GM19099 (cell line): Measurements from ENCODE around the gene MAPK8.

Experiments
- POLR2A ChIP-seq: IDR thresholded peaks from 3 replicates; pipeline ENCODE4 v1.6.1; 2011; ENCODE audit warnings: low read depth; ENCODE audit not compliant: insufficient read length; ENCODE audit errors: extremely low read depth

MAPK8 gene

GRCh38 chr10:48474765-48475365, 168.4 kb downstream of the MAPK8 start:
- no peak for TF ChIP-seq POLR2A

DNA sequence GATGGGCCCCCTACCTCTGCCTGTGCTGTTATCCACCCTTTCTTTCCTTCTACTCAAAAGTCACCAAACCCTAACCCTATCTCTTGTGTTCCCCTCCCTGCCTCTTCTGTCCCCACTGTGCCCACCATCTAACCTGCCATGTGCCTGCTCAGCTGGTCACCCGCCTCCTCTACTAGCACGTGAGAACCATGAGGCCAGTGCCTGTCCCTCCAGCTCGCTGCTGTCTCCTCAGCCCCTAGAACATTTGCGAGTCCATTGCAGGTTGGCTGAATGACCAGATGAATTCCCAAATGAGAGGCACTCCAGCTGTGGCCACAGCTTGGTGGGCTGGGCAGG, 169.4 kb downstream of the MAPK8 start:
- no peak for TF ChIP-seq POLR2A

DNA sequence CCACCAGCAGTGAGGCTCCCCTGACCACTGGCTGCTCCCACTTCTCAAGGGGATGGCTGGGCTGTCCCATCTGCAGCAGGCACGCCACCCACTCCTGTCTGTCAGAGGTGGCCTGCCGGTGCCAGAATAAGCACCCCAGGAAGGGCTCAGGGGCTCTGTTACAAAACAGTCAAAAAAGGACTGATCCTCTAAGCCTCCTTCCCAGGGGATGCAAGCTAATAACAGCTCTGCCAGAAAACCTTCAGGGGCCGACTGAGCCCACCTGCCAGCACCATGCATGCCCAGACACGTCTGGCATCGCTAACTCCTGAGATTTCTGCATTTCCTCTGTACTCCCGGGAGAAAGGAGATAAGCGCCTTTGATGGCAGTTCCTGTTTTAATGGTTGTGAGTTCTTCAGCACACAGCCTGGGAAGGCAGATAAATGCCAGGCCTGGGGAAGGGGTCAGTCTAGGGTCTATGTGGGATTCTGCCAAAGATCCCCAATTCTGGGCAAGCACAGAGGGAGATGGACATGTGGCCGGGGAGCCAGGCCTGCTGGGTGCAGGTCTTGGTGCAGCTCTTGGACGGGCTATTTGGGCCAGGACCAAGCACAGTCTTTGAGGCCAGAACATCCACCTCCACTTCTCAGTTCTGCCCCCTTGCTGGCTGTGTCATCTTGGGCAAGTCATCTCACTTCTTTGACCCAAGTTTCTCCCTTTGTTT, 170.0 kb downstream of the MAPK8 start:
- TF ChIP-seq POLR2A = no peak

- no peak for TF ChIP-seq POLR2A
Measured at GRCh38 chr10:48477141-48477540, 170.7 kb downstream of the MAPK8 start.

DNA sequence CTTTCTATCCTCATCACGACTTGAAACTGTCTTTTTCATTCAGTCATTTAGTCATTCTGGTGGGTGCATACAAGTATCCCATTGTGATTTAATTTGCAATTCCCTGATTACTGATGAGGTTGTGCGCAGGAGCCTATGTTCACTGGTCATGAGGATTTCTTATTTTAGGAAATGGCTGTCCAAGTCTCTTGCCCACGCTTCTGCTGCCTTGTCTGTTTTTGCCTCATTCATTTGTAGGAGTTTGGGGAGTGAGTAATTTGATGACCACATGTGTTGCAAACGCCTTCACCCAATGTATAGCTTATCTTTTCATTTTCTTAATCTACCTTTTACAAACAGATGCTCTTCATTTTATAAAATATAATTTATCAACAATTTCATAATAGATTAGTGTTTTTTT, 171.1 kb downstream of the MAPK8 start:
- TF ChIP-seq POLR2A = no peak

DNA sequence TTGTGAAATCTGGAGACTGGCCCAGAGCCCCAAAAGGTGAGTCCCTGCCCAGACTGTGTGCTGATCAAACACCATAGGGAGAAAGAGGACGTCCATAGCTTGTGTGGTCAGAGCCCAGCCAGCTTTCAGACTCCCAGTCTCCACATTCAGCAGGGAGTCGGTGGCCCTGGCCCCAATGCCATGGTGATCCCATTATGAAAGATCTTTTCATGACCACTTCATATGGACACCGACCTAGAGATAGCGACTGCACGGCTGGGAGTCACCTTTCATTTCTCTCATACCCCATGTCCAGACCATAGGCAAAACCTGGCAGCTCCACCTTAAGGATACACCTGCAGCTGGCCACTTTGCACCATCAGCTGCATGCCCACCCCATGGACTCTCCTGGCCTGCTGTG, 172.0 kb downstream of the MAPK8 start:
- no peak for TF ChIP-seq POLR2A

GRCh38 chr10:48478980-48479811, 172.7 kb downstream of the MAPK8 start:
- TF ChIP-seq POLR2A = no peak

DNA sequence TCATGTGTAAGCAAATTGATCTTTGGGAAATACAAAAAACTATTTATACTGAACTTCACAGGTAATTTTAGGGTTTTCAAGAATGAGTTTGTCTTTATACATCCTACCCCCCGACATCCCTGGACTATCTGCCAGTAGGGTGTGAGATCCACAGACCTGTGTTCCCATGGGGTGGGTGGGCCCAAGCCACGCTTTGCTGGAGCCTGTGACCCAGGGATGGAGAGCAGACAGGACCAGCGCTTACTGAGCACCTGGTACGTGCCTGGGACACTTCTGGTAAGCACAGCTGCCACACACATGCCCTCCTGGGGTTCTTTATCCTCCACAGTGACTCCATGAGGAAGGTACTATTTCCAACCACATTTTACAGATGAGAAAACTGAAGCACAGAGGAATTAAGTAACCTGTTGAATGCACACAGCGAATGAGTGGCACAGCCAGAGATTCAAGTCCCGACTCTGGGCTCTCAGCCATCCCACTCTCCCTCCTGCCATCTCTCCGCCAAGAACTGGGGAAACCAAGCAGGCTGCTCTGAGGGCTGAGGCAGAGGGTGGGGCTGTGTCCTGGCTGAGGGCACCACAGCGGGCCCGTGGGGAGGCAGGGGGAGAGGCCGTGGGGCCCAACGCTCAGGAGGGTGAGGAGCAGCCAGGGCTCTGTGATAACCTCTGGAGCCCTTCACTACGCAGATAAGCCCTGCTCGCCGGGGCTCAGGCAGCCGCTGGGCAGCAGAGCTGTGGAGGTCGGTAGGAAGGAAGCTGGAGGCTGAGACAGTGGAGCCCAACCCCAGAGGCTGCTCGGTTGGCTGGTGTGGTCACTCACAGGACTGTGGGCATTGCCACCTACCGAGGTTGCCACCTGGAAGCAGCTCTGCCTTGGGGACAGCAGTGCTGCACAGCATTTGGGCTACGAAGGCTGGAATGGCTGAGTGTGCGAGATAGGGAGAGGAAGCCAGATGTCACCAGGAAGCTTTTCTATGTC, 174.2 kb downstream of the MAPK8 start:
- no peak for TF ChIP-seq POLR2A

- no peak for TF ChIP-seq POLR2A
Measured at GRCh38 chr10:48481385-48481784, 174.9 kb downstream of the MAPK8 start.

GRCh38 chr10:48482207-48482606, 175.7 kb downstream of the MAPK8 start:
- no peak for TF ChIP-seq POLR2A

DNA sequence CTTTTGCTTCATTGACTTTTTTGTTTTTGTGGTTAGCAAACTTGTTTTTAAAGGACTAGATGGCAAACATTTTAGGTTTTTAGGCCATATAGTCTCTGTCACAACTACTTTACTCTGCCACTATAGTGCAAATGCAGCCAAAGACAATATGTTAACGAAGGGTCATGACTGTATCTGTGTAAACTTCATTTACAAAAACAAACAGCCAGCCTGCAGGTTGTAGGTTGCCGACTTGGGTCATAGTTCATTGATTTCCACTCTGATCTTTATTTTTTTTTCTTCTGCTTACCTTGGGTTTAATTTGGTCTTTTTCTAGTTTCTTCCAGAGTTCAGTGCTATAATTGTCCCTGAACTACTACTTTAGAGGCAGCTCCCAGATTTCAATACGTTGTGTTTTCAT, 178.4 kb downstream of the MAPK8 start:
- no peak for TF ChIP-seq POLR2A

DNA sequence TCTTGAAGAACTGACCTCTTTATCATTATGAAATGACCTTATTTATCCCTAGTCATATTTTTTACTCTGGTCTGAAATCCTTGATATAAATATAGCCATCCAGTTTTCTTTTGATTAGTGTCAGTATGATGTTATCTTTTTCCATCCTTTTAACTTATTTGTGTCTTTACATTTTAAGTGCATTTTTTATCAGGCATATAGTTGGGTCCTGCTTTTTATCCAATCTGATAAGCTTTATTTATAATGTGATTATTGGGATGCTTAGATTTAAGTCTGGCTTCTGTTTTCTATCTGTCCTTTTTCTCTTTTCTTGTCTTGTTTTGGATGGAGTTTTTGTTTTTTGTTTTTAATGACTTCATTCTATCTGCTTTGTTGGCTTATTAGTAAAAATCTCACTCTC, 179.2 kb downstream of the MAPK8 start:
- TF ChIP-seq POLR2A = no peak

DNA sequence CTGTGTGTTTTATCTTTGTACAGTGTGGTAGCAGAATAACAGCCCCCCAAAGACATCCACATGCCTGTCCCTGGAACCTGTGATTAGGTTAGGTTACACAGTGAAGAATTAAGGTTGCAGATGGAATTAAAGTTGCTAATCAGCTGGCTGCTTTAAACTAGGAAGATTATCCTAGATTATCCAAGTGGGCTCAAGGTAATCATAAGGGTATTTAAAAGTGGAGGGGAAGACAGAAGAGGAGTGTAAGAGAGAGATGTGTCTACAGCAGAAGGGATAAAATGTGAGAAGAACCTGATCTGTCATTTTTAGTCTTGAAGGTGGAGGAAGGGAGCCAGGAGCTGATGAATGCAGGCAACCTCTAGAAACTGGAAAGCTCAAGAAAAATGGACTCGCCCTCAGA, 180.8 kb downstream of the MAPK8 start:
- no peak for TF ChIP-seq POLR2A
